ENCODE data around the gene DPCD.

The DPCD gene

DNA sequence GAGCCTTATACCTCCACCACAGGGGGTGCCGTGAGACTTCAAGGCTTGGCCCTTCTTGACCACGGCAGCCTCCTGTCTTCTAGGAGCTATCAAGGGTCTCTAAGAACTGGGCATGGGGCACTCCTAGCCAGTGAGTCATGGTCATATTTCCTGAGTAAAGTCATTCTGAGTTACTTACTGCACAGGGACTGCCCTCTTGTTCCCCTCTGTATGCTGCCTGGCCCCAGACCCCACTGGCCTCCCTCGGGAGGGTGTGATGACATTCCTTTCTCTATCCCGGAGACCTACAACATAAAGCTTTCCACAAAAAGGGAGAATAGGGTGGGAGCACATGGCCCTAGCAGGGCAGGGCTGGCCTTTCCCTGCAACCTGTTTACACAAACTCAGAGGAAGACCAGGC, 21.4 kb downstream of the DPCD start:
- peak; percentile 37 for DNase-seq (ENCODE audit: low read depth)
- H3K4me3 ChIP-seq (ENCODE audit: low read depth, low read length), result no peak overlapping the region
- TF ChIP-seq, protein P1, sequence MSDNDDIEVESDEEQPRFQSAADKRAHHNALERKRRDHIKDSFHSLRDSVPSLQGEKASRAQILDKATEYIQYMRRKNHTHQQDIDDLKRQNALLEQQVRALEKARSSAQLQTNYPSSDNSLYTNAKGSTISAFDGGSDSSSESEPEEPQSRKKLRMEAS (IDR thresholded peaks at IDR 0.05; ENCODE audit: low read depth, low read length), result no peak
- TF ChIP-seq, protein P2, sequence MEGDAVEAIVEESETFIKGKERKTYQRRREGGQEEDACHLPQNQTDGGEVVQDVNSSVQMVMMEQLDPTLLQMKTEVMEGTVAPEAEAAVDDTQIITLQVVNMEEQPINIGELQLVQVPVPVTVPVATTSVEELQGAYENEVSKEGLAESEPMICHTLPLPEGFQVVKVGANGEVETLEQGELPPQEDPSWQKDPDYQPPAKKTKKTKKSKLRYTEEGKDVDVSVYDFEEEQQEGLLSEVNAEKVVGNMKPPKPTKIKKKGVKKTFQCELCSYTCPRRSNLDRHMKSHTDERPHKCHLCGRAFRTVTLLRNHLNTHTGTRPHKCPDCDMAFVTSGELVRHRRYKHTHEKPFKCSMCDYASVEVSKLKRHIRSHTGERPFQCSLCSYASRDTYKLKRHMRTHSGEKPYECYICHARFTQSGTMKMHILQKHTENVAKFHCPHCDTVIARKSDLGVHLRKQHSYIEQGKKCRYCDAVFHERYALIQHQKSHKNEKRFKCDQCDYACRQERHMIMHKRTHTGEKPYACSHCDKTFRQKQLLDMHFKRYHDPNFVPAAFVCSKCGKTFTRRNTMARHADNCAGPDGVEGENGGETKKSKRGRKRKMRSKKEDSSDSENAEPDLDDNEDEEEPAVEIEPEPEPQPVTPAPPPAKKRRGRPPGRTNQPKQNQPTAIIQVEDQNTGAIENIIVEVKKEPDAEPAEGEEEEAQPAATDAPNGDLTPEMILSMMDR (IDR thresholded peaks at IDR 0.05; ENCODE audit: low read depth, low read length), result no peak
- no peak for TF ChIP-seq POLR2A (IDR thresholded peaks at IDR 0.05; ENCODE audit: extremely low read depth, insufficient read length)
- TF ChIP-seq MYC (IDR thresholded peaks at IDR 0.05; ENCODE audit: low read depth, low read length), result no peak

DNA sequence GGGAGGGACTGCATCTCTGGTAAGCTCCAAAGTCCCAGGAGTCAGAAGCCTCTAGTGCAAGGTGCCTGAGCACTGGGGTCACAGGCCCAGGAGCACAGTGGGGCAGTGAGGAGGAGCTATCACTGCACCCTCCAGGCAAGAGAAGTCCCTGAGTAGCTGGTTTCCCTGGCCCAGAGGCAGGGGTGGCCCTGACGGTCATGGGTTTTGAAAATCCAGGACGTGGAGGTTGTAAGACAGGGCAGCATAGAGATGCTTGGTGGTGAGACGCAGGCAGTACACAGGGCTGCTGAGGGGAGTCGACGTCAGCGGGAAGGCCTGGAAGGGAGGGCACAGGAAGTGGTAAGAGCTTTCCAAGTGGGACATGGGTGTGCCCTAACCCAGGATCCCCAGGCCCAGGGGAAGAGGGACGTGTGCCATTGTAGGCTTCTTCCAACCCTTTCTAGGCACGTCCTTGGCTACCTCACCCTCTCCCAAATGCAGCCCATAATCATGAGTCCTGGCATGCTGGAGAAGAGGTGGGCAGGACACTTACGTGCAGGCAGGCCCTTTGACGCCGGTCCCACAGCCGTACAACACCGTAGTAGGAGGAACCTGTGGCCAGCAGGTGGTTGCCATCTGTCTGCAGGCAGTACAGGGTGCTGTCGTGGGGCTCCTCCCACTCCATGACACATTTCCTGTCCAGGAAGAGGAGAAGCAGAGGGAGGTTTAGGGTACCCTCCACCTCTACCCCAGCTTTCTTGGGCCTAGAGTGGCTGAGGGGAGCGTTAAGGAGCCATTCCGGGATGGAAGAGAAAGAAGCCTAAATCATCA, 23.2 kb downstream of the DPCD start:
- DNase-seq (ENCODE audit: low read depth), result peak; percentile 61
- TF ChIP-seq, protein P2 (IDR thresholded peaks at IDR 0.05; ENCODE audit: low read depth, low read length), result no peak
- TF ChIP-seq POLR2A (IDR thresholded peaks at IDR 0.05; ENCODE audit: extremely low read depth, insufficient read length) (no peak), MYC (IDR thresholded peaks at IDR 0.05; ENCODE audit: low read depth, low read length) (no peak)
- TF ChIP-seq, protein P1 (IDR thresholded peaks at IDR 0.05; ENCODE audit: low read depth, low read length), result peak; percentile 66
- H3K4me3 ChIP-seq (ENCODE audit: low read depth, low read length), result no peak overlapping the region

DNA sequence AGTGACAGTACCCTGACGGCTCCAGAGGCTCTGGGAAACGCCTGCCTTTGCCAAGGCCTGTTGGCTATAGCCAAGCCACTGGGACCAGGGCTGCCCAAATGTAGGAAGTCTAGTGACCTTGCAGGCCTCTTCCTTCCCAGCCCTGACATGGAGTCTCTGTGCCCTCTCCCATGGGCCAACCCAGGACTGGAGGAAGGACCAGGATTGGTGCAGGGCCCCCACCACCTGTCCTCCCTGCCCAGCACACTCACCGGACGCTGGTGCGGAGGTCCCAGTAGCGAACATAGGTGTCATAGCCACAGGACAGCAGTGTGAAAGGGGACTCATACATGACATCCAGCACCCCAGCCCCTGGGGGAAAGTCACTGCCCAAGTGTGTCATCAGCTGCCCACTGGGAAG, 24.0 kb downstream of the DPCD start:
- DNase-seq (ENCODE audit: low read depth), result no peak
- H3K4me3 ChIP-seq (ENCODE audit: low read depth, low read length), result no peak overlapping the region
- TF ChIP-seq MYC (IDR thresholded peaks at IDR 0.05; ENCODE audit: low read depth, low read length) (no peak), POLR2A (IDR thresholded peaks at IDR 0.05; ENCODE audit: extremely low read depth, insufficient read length) (no peak)
- TF ChIP-seq, protein P1 (IDR thresholded peaks at IDR 0.05; ENCODE audit: low read depth, low read length), result no peak
- TF ChIP-seq, protein P2 (IDR thresholded peaks at IDR 0.05; ENCODE audit: low read depth, low read length), result no peak

DNA sequence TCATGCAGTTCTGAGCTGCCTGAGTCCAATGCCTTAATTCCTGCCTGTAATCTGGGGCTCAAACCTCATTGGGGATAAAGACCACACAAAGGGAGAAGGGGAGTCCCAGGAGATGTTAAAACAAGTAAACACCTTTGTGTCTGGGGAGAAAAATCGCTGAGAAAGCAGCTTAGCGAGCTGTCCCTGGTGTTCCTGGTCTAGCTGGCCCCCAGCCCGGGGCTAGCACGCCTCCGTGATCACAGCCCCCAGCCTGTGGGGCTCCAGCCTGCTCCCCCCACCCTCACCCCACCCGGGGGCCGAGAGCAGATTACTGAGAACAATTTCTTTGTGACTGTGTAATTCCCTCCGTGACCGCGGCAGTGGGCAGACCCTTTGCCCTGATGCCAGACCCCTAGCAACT, 24.8 kb downstream of the DPCD start:
- no peak for DNase-seq (ENCODE audit: low read depth)
- TF ChIP-seq POLR2A (IDR thresholded peaks at IDR 0.05; ENCODE audit: extremely low read depth, insufficient read length) (no peak), MYC (IDR thresholded peaks at IDR 0.05; ENCODE audit: low read depth, low read length) (no peak)
- TF ChIP-seq, protein P1 (IDR thresholded peaks at IDR 0.05; ENCODE audit: low read depth, low read length), result no peak
- TF ChIP-seq, protein P2 (IDR thresholded peaks at IDR 0.05; ENCODE audit: low read depth, low read length), result no peak
- H3K4me3 ChIP-seq (ENCODE audit: low read depth, low read length), result no peak overlapping the region

DNA sequence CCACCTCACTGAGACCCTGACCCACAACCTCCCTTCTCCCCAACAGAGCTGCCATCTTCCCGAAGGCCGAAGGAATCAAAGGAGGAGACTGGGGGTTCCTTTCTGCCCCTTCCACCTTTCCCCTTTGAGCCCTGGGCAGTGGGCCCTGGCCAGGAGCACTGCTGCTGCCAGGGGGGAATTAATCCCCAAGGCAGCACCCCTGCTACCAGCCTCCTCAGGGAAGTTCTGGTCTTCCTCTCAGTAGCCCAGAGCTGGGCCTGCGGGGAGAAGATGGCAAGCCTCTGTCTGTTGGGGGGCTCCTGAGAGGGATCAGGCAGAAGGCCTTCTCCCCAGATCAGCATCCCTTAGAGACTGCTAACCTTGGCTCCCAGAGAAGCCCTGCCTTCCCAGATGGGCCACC, 25.5 kb downstream of the DPCD start:
- no peak overlapping the region for H3K4me3 ChIP-seq (ENCODE audit: low read depth, low read length)
- DNase-seq (ENCODE audit: low read depth), result no peak
- no peak for TF ChIP-seq MYC (IDR thresholded peaks at IDR 0.05; ENCODE audit: low read depth, low read length)
- TF ChIP-seq, protein P2 (IDR thresholded peaks at IDR 0.05; ENCODE audit: low read depth, low read length), result no peak
- TF ChIP-seq, protein P1 (IDR thresholded peaks at IDR 0.05; ENCODE audit: low read depth, low read length), result no peak
- TF ChIP-seq POLR2A (IDR thresholded peaks at IDR 0.05; ENCODE audit: extremely low read depth, insufficient read length), result no peak

All from NB4 (cell line).